HCT116 (cell line): ENCODE data around the gene AMOTL2. TPM values are rescaled to one million over a fixed set of nuclear protein-coding genes. Genes with fewer than 3 reads are reported as not detected.

Source experiments
- ATAC-seq: fragments of 200-7000 bp; cut with Tn5 transposase; 2 replicates; pipeline ENCODE4 v1.9.1; 2020; ENCODE audit warnings: mild to moderate bottlenecking, moderate library complexity
- BruUV-seq: library from RNA; stranded (reverse); fragments of 400-500 nt; replicated peaks from 2 replicates; lab custom pipeline; 2021; lab: Mats Ljungman, UMichigan
- CTCF ChIA-PET: fragments of 300-600 bp; sonication (Branson Sonifier 250); formaldehyde crosslinking; loops from one replicate; lab custom pipeline; 2021; ENCODE audit warnings: antibody characterized with exemption; lab: Charles Lee
- POLR2A ChIA-PET: fragments of 300-600, 350-600 bp; sonication (Branson Sonifier 250); formaldehyde crosslinking; loops from one replicate; lab custom pipeline; 2021; ENCODE audit warnings: antibody characterized with exemption; lab: Charles Lee
- RAD21 ChIA-PET, 2 experiments: fragments of 300-600 bp; sonication (Branson Sonifier 250); formaldehyde crosslinking; loops; one replicate each; lab custom pipeline; 2023; ENCODE audit warnings: low total read pairs in 2 of 2; ENCODE audit not compliant: uncharacterized antibody in 2 of 2, unreplicated experiment in 2 of 2, low non-redundant PET in 1 of 2; lab: Charles Lee
- DNase-seq: peaks from one replicate; pipeline ENCODE4 v3.0.0-alpha.2; 2010; ENCODE audit warnings: low read depth, low spot score
- H2AFZ ChIP-seq: fragments of 200-600 bp; shearing (Covaris generic), sonication (generic); 2 replicates; pipeline ENCODE4 v1.6.1; 2017; ENCODE audit warnings: low read depth, mixed run types, mixed read lengths, antibody characterized with exemption, low read length; ENCODE audit not compliant: poor library complexity, severe bottlenecking
- H3K27ac ChIP-seq: 2 replicates; pipeline ENCODE4 v1.5.1; 2012; ENCODE audit warnings: low read depth, low read length
- H3K27me3 ChIP-seq: fragments of 200-600 bp; sonication (generic); 2 replicates; pipeline ENCODE4 v1.6.1; 2016; ENCODE audit warnings: mixed run types, low read length, mixed read lengths; ENCODE audit not compliant: insufficient read depth
- H3K36me3 ChIP-seq, 2 experiments: fragments of 200-500 bp in 1 of 2; fragments of 200-600 bp in 1 of 2; sonication (Bioruptor generic) in 1 of 2; sonication (generic) in 1 of 2; 2 replicates each; pipeline versions ENCODE4 v1.5.1 to v1.6.1; 2014 to 2016; ENCODE audit warnings: low read length in 2 of 2, inconsistent platforms in 1 of 2, mixed read lengths in 1 of 2, mixed run types in 1 of 2; ENCODE audit not compliant: insufficient read depth in 2 of 2, control insufficient read depth in 1 of 2
- H3K4me1 ChIP-seq, 2 experiments: fragments of 200-600 bp in 1 of 2; sonication (generic) in 1 of 2; 2 replicates each; pipeline versions ENCODE4 v1.5.1 to v1.6.1; 2012 to 2017; ENCODE audit warnings: low read length in 2 of 2, inconsistent platforms in 1 of 2, mild to moderate bottlenecking in 1 of 2, mixed read lengths in 1 of 2, mixed run types in 1 of 2, moderate library complexity in 1 of 2; ENCODE audit not compliant: insufficient read depth in 2 of 2, control insufficient read depth in 1 of 2
- H3K4me2 ChIP-seq: fragments of 200-600 bp; sonication (generic); 2 replicates; pipeline ENCODE4 v1.6.1; 2017; ENCODE audit warnings: mixed run types, low read length, mixed read lengths
- H3K4me3 ChIP-seq, 2 experiments: fragments of 200-600 bp in 1 of 2; sonication (generic) in 1 of 2; replicated peaks in 1 of 2; 2 replicates each; pipeline ENCODE4 v1.5.1; 2011 to 2016; ENCODE audit warnings: low read length in 2 of 2, control low read depth in 1 of 2, low read depth in 1 of 2, mild to moderate bottlenecking in 1 of 2, mixed read lengths in 1 of 2, mixed run types in 1 of 2
- H3K79me2 ChIP-seq: fragments of 200-600 bp; sonication (generic); 2 replicates; pipeline ENCODE4 v1.6.1; 2017; ENCODE audit warnings: mild to moderate bottlenecking, mixed run types, low read length, moderate library complexity, mixed read lengths; ENCODE audit not compliant: insufficient read depth
- H3K9ac ChIP-seq: fragments of 200-600 bp; sonication (generic); 2 replicates; pipeline ENCODE4 v1.6.1; 2016; ENCODE audit warnings: low read length, mixed read lengths
- H3K9me2 ChIP-seq: fragments of 200-600 bp; sonication (generic), shearing (Covaris generic); 2 replicates; pipeline ENCODE4 v1.6.1; 2017; ENCODE audit warnings: mixed run types, mild to moderate bottlenecking, moderate library complexity; ENCODE audit not compliant: insufficient read depth
- H3K9me3 ChIP-seq, 2 experiments: fragments of 200-500 bp in 1 of 2; fragments of 200-600 bp in 1 of 2; sonication (Bioruptor generic) in 1 of 2; sonication (generic) in 1 of 2; 2 replicates each; pipeline ENCODE4 v1.6.1; 2014 to 2017; ENCODE audit warnings: low read length in 2 of 2, mixed read lengths in 2 of 2, inconsistent platforms in 1 of 2, low read depth in 1 of 2, mild to moderate bottlenecking in 1 of 2, mixed run types in 1 of 2, moderate library complexity in 1 of 2; ENCODE audit not compliant: control insufficient read depth in 1 of 2, insufficient read depth in 1 of 2
- H4K20me1 ChIP-seq: fragments of 200-600 bp; sonication (generic), shearing (Covaris generic); 2 replicates; pipeline ENCODE4 v1.6.1; 2017; ENCODE audit warnings: mixed run types, mild to moderate bottlenecking, moderate library complexity; ENCODE audit not compliant: insufficient read depth
- EGR1 ChIP-seq: IDR thresholded peaks from 2 replicates; pipeline ENCODE4 v1.6.1; 2012; ENCODE audit warnings: low read depth
- ELF1 ChIP-seq: IDR thresholded peaks from 2 replicates; pipeline ENCODE4 v1.6.1; 2012; ENCODE audit warnings: low read depth, borderline replicate concordance
- EZH2phosphoT487 ChIP-seq: fragments of 200-600 bp; IDR thresholded peaks from 2 replicates; pipeline ENCODE4 v1.6.1; 2018; ENCODE audit warnings: antibody characterized with exemption, borderline replicate concordance
- POLR2AphosphoS5 ChIP-seq: IDR thresholded peaks from 2 replicates; pipeline ENCODE4 v1.6.1; 2011; ENCODE audit warnings: mild to moderate bottlenecking, low read depth, low read length, moderate library complexity
- RAD21 ChIP-seq: IDR thresholded peaks from 2 replicates; pipeline ENCODE4 v1.6.1; 2012; ENCODE audit warnings: low read depth, mild to moderate bottlenecking
- intact Hi-C: fragments of 100-400 bp; cut with micrococcal nuclease; formaldehyde crosslinking; loops from 2 replicates; pipeline ENCODE4 v1.10.0; 2022
- total RNA-seq: library from RNA; stranded (reverse); gene quantifications from one replicate; pipeline ENCODE4 v1.2.1, GENCODE V29; 2021; ENCODE audit not compliant: unreplicated experiment
- TF ChIP-seq, protein P1 (sequence below), 3 experiments: fragments of 200-600 bp in 1 of 3; sonication (generic) in 1 of 3; IDR thresholded peaks in 2 of 3; conservative IDR thresholded peaks in 1 of 3; 2 replicates each; pipeline ENCODE4 v1.5.1; 2012 to 2017; ENCODE audit warnings: low read depth in 2 of 3, low read length in 2 of 3, antibody characterized with exemption in 1 of 3, borderline replicate concordance in 1 of 3, control low read depth in 1 of 3, mild to moderate bottlenecking in 1 of 3, mixed read lengths in 1 of 3, mixed run types in 1 of 3, moderate library complexity in 1 of 3; ENCODE audit not compliant: insufficient read depth in 1 of 3
- TF ChIP-seq, protein P2 (sequence below): IDR thresholded peaks from 2 replicates; pipeline ENCODE4 v1.6.1; 2011; ENCODE audit warnings: mild to moderate bottlenecking, low read length, moderate library complexity; ENCODE audit not compliant: insufficient replicate concordance; ENCODE audit errors: extremely low read depth
- TF ChIP-seq, protein P3 (sequence below): IDR thresholded peaks from 2 replicates; pipeline ENCODE4 v1.6.1; 2012

AMOTL2 gene
- total RNA-seq, 1 experiment from 2014 or later = 54.0 TPM

DNA sequence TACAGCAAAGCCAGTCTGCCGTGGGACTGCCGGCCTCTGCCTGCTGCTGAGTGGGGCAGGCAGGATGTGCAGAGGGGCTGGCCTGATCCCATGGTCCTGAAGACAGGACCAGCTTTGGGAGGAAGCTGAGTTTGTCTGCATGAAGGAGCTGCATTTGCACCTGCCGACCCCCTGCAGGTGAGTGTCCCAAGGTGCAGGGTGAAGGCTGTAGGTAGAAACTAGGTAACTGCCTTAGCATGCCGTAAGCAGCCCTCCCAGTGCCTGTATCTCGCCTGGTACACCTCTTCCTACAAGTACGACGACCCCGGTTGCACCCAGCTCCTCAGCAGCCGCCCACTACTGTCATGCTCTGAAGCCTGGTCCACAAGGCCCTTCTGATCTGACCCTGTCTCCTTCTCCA, 34.9 kb downstream of the AMOTL2 start:
- DNase-seq = no peak
- H3K9me3 ChIP-seq = no peaks in the 10 kb centered on the region
- RAD21 ChIA-PET = no interaction called here
- no TSS peak for BruUV-seq
- no peak overlapping the region for H3K9ac ChIP-seq
- no peaks in the 10 kb centered on the region for H3K36me3 ChIP-seq
- H3K79me2 ChIP-seq = no peaks in the 10 kb centered on the region
- H4K20me1 ChIP-seq = no peaks in the 10 kb centered on the region
- H3K4me2 ChIP-seq = no peak overlapping the region
- H3K27ac ChIP-seq = no peak overlapping the region
- H3K4me1 ChIP-seq = peaks cover 5 to 39% of the 10 kb centered on the region in 2 experiments; a peak in 3 of 4 replicates
- no peak overlapping the region for H2AFZ ChIP-seq
- H3K9me2 ChIP-seq = no peaks in the 10 kb centered on the region
- TF ChIP-seq ELF1 = no peak
- TF ChIP-seq, protein P1, sequence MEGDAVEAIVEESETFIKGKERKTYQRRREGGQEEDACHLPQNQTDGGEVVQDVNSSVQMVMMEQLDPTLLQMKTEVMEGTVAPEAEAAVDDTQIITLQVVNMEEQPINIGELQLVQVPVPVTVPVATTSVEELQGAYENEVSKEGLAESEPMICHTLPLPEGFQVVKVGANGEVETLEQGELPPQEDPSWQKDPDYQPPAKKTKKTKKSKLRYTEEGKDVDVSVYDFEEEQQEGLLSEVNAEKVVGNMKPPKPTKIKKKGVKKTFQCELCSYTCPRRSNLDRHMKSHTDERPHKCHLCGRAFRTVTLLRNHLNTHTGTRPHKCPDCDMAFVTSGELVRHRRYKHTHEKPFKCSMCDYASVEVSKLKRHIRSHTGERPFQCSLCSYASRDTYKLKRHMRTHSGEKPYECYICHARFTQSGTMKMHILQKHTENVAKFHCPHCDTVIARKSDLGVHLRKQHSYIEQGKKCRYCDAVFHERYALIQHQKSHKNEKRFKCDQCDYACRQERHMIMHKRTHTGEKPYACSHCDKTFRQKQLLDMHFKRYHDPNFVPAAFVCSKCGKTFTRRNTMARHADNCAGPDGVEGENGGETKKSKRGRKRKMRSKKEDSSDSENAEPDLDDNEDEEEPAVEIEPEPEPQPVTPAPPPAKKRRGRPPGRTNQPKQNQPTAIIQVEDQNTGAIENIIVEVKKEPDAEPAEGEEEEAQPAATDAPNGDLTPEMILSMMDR (IDR thresholded peaks at IDR 0.05 in 2 of 3, conservative IDR thresholded peaks at IDR 0.05 in 1 of 3; ENCODE audit: borderline replicate concordance in 1 of 3, insufficient read depth in 1 of 3, low read depth in 2 of 3, low read length in 2 of 3) = peak in 1 of 3 experiments; percentile 32; a peak in 3 of 6 replicates
- TF ChIP-seq, all 23 proteins: peak for 1
- CTCF ChIA-PET = interaction anchor here (0.7 to 1.0 kb wide), 2 partner anchors 11 to 12 kb away, joined by 3 to 4 read pairs; no protein-coding TSS in a partner anchor
- POLR2A ChIA-PET = interaction anchor here (0.6 kb wide), 1 partner anchor 9 kb away, joined by 3 read pairs; no protein-coding TSS in a partner anchor
- Histone ChIP-seq H3K27me3 (no peaks in the 10 kb centered on the region), H3K4me3 (no peak overlapping the region)
- intact Hi-C loops = no loop called here
- ATAC-seq = peak; percentile 71

DNA sequence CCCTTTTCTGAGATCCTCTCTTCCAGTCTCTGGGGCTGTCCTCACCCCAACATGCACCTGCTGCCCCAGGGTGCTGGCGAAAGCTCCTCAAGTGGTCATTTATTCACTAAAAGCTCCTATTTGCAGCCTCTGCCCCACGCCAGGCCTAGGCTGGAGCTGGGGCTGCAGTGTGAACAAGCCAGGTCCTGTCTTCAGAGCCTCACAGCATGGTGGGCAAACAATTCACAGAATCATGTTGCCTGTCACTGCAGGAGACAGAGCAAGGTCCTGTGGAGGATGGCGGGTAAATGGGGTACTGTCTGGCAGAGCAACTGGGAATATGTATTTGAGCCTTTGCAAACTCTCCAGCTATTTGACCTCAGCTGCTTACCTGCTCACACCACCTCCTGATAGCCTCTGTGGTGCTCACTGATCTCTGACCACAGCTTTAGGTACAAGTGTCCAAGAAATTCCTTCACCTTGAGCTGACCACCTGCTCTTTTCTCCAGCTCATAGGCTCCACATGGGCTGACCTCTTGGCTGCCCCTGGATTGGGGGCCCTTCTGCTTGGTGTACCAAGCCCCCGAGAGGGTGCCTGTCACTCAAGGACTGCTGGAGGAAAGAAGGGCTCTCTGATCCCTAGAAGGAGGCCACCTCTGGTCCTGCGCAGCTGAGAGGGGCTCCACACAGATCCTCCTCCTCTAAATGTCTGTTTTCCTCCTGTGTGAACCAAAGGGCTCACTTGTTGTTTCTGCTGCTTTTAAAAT, 35.6 kb downstream of the AMOTL2 start:
- H3K4me1 ChIP-seq = peaks cover 8 to 45% of the 10 kb centered on the region in 2 experiments; a peak in 3 of 4 replicates
- intact Hi-C loops = no loop called here
- no peak overlapping the region for H3K4me2 ChIP-seq
- ATAC-seq (no peak), DNase-seq (no peak)
- H3K9me3 ChIP-seq = no peaks in the 10 kb centered on the region
- BruUV-seq = no TSS peak
- no peak overlapping the region for H3K9ac ChIP-seq
- no peaks in the 10 kb centered on the region for H3K36me3 ChIP-seq
- H3K27me3 ChIP-seq = no peaks in the 10 kb centered on the region
- H3K79me2 ChIP-seq = no peaks in the 10 kb centered on the region
- no peak overlapping the region for H3K4me3 ChIP-seq
- no peaks in the 10 kb centered on the region for H4K20me1 ChIP-seq
- CTCF ChIA-PET = interaction anchor here (0.7 to 1.0 kb wide), 2 partner anchors 11 to 13 kb away, joined by 3 to 4 read pairs; no protein-coding TSS in a partner anchor
- H2AFZ ChIP-seq = no peak overlapping the region
- H3K27ac ChIP-seq = no peak overlapping the region
- POLR2A ChIA-PET = interaction anchor here (0.6 kb wide), 1 partner anchor 8 kb away, joined by 3 read pairs; no protein-coding TSS in a partner anchor
- no peaks in the 10 kb centered on the region for H3K9me2 ChIP-seq
- RAD21 ChIA-PET = no interaction called here
- TF ChIP-seq, protein P2, sequence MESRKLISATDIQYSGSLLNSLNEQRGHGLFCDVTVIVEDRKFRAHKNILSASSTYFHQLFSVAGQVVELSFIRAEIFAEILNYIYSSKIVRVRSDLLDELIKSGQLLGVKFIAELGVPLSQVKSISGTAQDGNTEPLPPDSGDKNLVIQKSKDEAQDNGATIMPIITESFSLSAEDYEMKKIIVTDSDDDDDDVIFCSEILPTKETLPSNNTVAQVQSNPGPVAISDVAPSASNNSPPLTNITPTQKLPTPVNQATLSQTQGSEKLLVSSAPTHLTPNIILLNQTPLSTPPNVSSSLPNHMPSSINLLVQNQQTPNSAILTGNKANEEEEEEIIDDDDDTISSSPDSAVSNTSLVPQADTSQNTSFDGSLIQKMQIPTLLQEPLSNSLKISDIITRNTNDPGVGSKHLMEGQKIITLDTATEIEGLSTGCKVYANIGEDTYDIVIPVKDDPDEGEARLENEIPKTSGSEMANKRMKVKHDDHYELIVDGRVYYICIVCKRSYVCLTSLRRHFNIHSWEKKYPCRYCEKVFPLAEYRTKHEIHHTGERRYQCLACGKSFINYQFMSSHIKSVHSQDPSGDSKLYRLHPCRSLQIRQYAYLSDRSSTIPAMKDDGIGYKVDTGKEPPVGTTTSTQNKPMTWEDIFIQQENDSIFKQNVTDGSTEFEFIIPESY = no peak
- TF ChIP-seq, protein P3, sequence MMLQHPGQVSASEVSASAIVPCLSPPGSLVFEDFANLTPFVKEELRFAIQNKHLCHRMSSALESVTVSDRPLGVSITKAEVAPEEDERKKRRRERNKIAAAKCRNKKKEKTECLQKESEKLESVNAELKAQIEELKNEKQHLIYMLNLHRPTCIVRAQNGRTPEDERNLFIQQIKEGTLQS = no peak
- TF ChIP-seq EGR1 (no peak), RAD21 (no peak), EZH2phosphoT487 (no peak), POLR2AphosphoS5 (no peak), ELF1 (no peak)
